Thyroid gland (tissue), 4 donors: ENCODE data around the gene L3MBTL2. TPM values are rescaled to one million over a fixed set of nuclear protein-coding genes. Genes with fewer than 3 reads are reported as not detected.

Experiments
- DNase-seq, 2 donors: peaks; one replicate each; pipeline ENCODE4 v3.0.0-alpha.2; 2019
- H3K27ac ChIP-seq, 3 donors: fragments of 200-600 bp; sonication (generic); 1 replicate in 2 of 3; 2 replicates in 1 of 3; pipeline ENCODE4 v1.5.1; 2016 to 2019; ENCODE audit warnings: mild to moderate bottlenecking in 1 of 3, moderate library complexity in 1 of 3
- H3K27me3 ChIP-seq: fragments of 200-600 bp; sonication (generic); one replicate; pipeline ENCODE4 v1.5.1; 2019
- H3K36me3 ChIP-seq, 2 donors: fragments of 200-600 bp; sonication (generic); one replicate each; pipeline ENCODE4 v1.5.1; 2016 to 2019
- H3K4me1 ChIP-seq, 2 donors: fragments of 200-600 bp; sonication (generic); one replicate each; pipeline ENCODE4 v1.5.1; 2017 to 2019
- H3K4me3 ChIP-seq, 3 donors: fragments of 200-600 bp; sonication (generic); replicated peaks in 1 of 3; 1 replicate in 2 of 3; 2 replicates in 1 of 3; pipeline ENCODE4 v1.5.1; 2016; ENCODE audit warnings: mild to moderate bottlenecking in 1 of 3
- H3K9me3 ChIP-seq: fragments of 200-600 bp; sonication (generic); one replicate; pipeline ENCODE4 v1.5.1; 2017
- CTCF ChIP-seq, 6 experiments: fragments of 200-600 bp in 3 of 6; fragments of 450-650 bp in 3 of 6; sonication (generic) in 3 of 6; IDR thresholded peaks; one replicate each; pipeline ENCODE4 v1.5.1; 2016 to 2019; ENCODE audit warnings: antibody characterized with exemption in 6 of 6, mild to moderate bottlenecking in 2 of 6, inconsistent platforms in 1 of 6, moderate library complexity in 1 of 6
- POLR2A ChIP-seq, 2 donors: fragments of 450-650 bp; IDR thresholded peaks; one replicate each; pipeline ENCODE4 v1.6.1; 2017; ENCODE audit warnings: antibody characterized with exemption in 2 of 2, mild to moderate bottlenecking in 2 of 2, moderate library complexity in 1 of 2
- WGBS, 2 donors: methylation state at CpG; one replicate each; pipeline ENCODE4 v1.1.5; 2017; 5-methylcytosine and 5-hydroxymethylcytosine counted together
- intact Hi-C: fragments of 100-400 bp; cut with DNase I; formaldehyde crosslinking; loops from one replicate; pipeline ENCODE4 v1.15.1; 2023
- total RNA-seq, 4 donors: library from RNA; depleted of rRNA; stranded (reverse); fragments of >200 nt; gene quantifications; one replicate each; pipeline ENCODE4 v1.2.3, GENCODE V29; 2016

The L3MBTL2 gene
- total RNA-seq, 4 donors from 2014 or later, result 17.2 to 29.2 (median 20.7) TPM

- WGBS, 2 donors, result 94 to 100% methylated on average over 3 to 8 of the region's 14 CpGs
- no peak overlapping the region for H3K4me3 ChIP-seq
- no peaks in the 10 kb centered on the region for H3K9me3 ChIP-seq
- no peaks in the 10 kb centered on the region for H3K27me3 ChIP-seq
- no peak for DNase-seq
- intact Hi-C loops, result no loop called here
- TF ChIP-seq CTCF (IDR thresholded peaks at IDR 0.05), result no peak
- no peak for TF ChIP-seq POLR2A (IDR thresholded peaks at IDR 0.05)
- H3K4me1 ChIP-seq, result no peaks in the 10 kb centered on the region
- peaks cover 58 to 64% of the 10 kb centered on the region in 2 donors for H3K36me3 ChIP-seq
- H3K27ac ChIP-seq, result no peak overlapping the region
Observed at GRCh38 chr22:41249442-41249841, 44.3 kb downstream of the L3MBTL2 start.

GRCh38 chr22:41250127-41250526, 45.0 kb downstream of the L3MBTL2 start:
- no peak overlapping the region for H3K27ac ChIP-seq
- whole genome bisulfite sequencing, 2 donors, result 94 to 97% methylated on average over 12 of the region's 12 CpGs
- H3K4me3 ChIP-seq, result no peak overlapping the region
- H3K4me1 ChIP-seq, result no peaks in the 10 kb centered on the region
- H3K27me3 ChIP-seq, result no peaks in the 10 kb centered on the region
- no peaks in the 10 kb centered on the region for H3K9me3 ChIP-seq
- no peak for DNase-seq
- TF ChIP-seq CTCF (IDR thresholded peaks at IDR 0.05), result no peak
- no peak for TF ChIP-seq POLR2A (IDR thresholded peaks at IDR 0.05)
- H3K36me3 ChIP-seq, result peaks cover 58 to 64% of the 10 kb centered on the region in 2 donors
- intact Hi-C loops, result no loop called here

GRCh38 chr22:41252365-41252764, 47.3 kb downstream of the L3MBTL2 start:
- H3K9me3 ChIP-seq, result no peaks in the 10 kb centered on the region
- TF ChIP-seq POLR2A (IDR thresholded peaks at IDR 0.05) (no peak), CTCF (IDR thresholded peaks at IDR 0.05) (no peak)
- 96 to 99% methylated on average over 8 of the region's 8 CpGs for WGBS, 2 donors
- no peak for DNase-seq
- H3K4me3 ChIP-seq, result no peak overlapping the region
- H3K36me3 ChIP-seq, result peaks cover 60 to 63% of the 10 kb centered on the region in 2 donors
- no peaks in the 10 kb centered on the region for H3K4me1 ChIP-seq
- no peaks in the 10 kb centered on the region for H3K27me3 ChIP-seq
- intact Hi-C loops, result no loop called here
- no peak overlapping the region for H3K27ac ChIP-seq

- H3K4me1 ChIP-seq, result no peaks in the 10 kb centered on the region
- DNase-seq, result no peak
- H3K36me3 ChIP-seq, result peaks cover 57 to 58% of the 10 kb centered on the region in 2 donors
- H3K27ac ChIP-seq, result no peak overlapping the region
- no peak overlapping the region for H3K4me3 ChIP-seq
- WGBS, 2 donors, result 93 to 94% methylated on average over 7 of the region's 7 CpGs
- no peaks in the 10 kb centered on the region for H3K9me3 ChIP-seq
- intact Hi-C loops, result no loop called here
- TF ChIP-seq POLR2A (IDR thresholded peaks at IDR 0.05), result no peak
- no peaks in the 10 kb centered on the region for H3K27me3 ChIP-seq
Observed at GRCh38 chr22:41254230-41254629, 49.1 kb downstream of the L3MBTL2 start.

GRCh38 chr22:41256254-41257253, 51.4 kb downstream of the L3MBTL2 start:
- no peaks in the 10 kb centered on the region for H3K27me3 ChIP-seq
- H3K27ac ChIP-seq, result no peak overlapping the region
- no peaks in the 10 kb centered on the region for H3K4me1 ChIP-seq
- H3K9me3 ChIP-seq, result no peaks in the 10 kb centered on the region
- no peak for TF ChIP-seq CTCF (IDR thresholded peaks at IDR 0.05)
- no peak for TF ChIP-seq POLR2A (IDR thresholded peaks at IDR 0.05)
- no peak overlapping the region for H3K4me3 ChIP-seq
- peak in 1 of 2 donors; percentile 12 for DNase-seq
- H3K36me3 ChIP-seq, result peaks cover 45 to 57% of the 10 kb centered on the region in 2 donors
- intact Hi-C loops, result no loop called here
- 78 to 79% methylated on average over 14 to 19 of the region's 20 CpGs for WGBS, 2 donors
